C4-2B (cell line): ENCODE data around the gene IL17RB.

Source experiments
- H3K27ac ChIP-seq: fragments of 450-650 bp; 2 replicates; pipeline ENCODE4 v1.5.1; 2017
- ZFX ChIP-seq: fragments of 450-650 bp; IDR thresholded peaks from 2 replicates; pipeline ENCODE4 v1.6.1; 2017
- TF ChIP-seq, protein P1 (sequence below): fragments of 450-650 bp; conservative IDR thresholded peaks from 2 replicates; pipeline ENCODE4 v1.5.1; 2017; ENCODE audit warnings: mild to moderate bottlenecking

Gene IL17RB

DNA sequence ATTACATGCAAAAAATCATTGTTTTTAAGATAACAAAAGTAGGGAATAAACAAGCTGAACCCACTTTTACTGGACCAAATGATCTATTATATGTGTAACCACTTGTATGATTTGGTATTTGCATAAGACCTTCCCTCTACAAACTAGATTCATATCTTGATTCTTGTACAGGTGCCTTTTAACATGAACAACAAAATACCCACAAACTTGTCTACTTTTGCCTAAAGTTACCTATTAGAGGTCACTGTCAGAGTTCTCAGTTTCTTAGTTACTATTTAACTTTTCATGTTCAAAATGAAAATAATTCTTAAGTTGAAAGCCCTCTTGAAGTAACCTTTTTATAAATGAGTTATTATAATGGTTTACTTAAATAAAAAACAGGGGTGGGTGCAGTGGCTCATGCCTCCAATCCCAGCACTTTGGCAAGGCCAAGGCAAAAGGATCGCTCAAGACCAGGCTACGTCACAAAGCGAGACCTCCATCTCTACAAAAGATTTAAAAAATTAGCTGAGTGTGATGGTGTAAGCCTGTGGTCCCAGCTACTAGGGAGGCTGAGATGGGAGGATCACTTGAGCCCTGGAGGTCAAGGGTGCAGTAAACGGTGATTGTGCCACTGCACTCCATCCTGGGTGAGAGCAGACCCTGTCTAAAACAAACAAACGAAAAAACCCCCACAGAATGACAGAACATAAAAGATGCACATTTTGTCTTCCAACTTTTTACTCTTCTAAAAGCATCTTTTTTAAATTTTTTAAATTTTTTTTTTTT lies 19.5 kb downstream of the IL17RB start:
- no peak for TF ChIP-seq ZFX
- TF ChIP-seq, protein P1, sequence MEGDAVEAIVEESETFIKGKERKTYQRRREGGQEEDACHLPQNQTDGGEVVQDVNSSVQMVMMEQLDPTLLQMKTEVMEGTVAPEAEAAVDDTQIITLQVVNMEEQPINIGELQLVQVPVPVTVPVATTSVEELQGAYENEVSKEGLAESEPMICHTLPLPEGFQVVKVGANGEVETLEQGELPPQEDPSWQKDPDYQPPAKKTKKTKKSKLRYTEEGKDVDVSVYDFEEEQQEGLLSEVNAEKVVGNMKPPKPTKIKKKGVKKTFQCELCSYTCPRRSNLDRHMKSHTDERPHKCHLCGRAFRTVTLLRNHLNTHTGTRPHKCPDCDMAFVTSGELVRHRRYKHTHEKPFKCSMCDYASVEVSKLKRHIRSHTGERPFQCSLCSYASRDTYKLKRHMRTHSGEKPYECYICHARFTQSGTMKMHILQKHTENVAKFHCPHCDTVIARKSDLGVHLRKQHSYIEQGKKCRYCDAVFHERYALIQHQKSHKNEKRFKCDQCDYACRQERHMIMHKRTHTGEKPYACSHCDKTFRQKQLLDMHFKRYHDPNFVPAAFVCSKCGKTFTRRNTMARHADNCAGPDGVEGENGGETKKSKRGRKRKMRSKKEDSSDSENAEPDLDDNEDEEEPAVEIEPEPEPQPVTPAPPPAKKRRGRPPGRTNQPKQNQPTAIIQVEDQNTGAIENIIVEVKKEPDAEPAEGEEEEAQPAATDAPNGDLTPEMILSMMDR: no peak
- no peak overlapping the region for H3K27ac ChIP-seq

- no peak for TF ChIP-seq ZFX
- TF ChIP-seq, protein P1: no peak
Measured at GRCh38 chr3:53880396-53881345, 34.3 kb downstream of the IL17RB start.

GRCh38 chr3:53881691-53882593 lies 35.6 kb downstream of the IL17RB start, which contains the start of gene ACTR8:
Gene ACTR8 (minus strand): TSS chr3:53882152. CDS start chr3:53882101, 51 bp downstream.
- peak within 1 kb of the TSS; percentile 90 for H3K27ac ChIP-seq
- peak; percentile 58; the same call in 1 of the 2 replicates for TF ChIP-seq ZFX
- TF ChIP-seq, protein P1: no peak

More at GRCh38 chr3:53880396-53881345, 34.3 kb downstream of the IL17RB start:
- H3K27ac ChIP-seq: peak overlapping the region; percentile 90; the same call in 1 of the 2 replicates

DNA sequence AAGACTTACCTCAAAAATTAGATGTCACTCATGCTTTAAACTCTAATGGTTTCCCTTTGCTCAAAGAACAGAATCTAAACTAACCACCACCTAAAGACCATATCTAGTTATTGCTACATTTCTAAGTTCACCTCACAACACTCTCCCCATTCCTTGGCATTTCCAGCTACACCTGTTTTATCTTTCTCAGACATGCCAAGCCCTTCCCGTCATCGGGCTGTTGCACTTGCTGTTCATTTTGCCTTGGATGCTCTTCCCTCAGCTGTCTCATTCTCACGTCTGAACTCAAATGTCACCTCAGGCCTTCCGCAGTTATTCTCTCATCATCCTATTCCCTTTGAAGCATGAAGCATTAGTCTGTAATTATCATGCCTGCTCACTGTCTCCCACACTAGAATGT lies 36.6 kb downstream of the IL17RB start:
- TF ChIP-seq, protein P1: no peak
- no peak for TF ChIP-seq ZFX
- no peak overlapping the region for H3K27ac ChIP-seq

- TF ChIP-seq, protein P1: no peak
- TF ChIP-seq ZFX: no peak
- H3K27ac ChIP-seq: no peak overlapping the region
Measured at GRCh38 chr3:53884623-53885022, 38.3 kb downstream of the IL17RB start.

DNA sequence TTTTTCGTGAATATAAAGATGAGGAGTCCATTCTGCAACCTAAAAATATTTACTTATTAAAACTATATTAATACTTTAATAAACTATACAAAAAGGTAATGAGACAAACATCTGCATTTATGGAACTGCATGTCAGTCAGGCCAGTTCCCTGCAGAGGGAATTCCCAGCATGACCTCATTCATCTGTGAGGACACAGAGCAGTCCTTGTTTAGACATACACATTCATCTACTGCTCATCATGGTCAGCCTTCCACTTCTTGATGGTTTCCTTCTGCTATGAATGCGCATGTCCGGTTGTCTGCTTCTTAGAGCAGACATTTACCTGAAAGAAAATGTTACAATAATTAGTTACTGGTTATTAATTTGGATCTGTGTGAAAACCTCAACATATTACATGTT lies 38.9 kb downstream of the IL17RB start:
- no peak overlapping the region for H3K27ac ChIP-seq
- TF ChIP-seq, protein P1: no peak
- TF ChIP-seq ZFX: no peak
